GM12878 (cell line): ENCODE measurements around the gene GGCX.

Experiments used
- BHLHE40 ChIP-seq, 2 experiments: fragments of 450-650 bp in 1 of 2; IDR thresholded peaks; 2 replicates each; pipeline ENCODE4 v1.6.1; 2011 to 2017; ENCODE audit warnings: low read depth in 2 of 2, borderline replicate concordance in 1 of 2, improper control_type of control experiment in 1 of 2, low read length in 1 of 2, mild to moderate bottlenecking in 1 of 2
- CHD4 ChIP-seq: fragments of 200-600 bp; sonication (generic); IDR thresholded peaks from 2 replicates; pipeline ENCODE4 v1.6.1; 2016; ENCODE audit warnings: mild to moderate bottlenecking
- IKZF1 ChIP-seq: fragments of 450-650 bp; conservative IDR thresholded peaks from 2 replicates; pipeline ENCODE4 v1.6.1; 2017; ENCODE audit warnings: antibody characterized with exemption, mild to moderate bottlenecking
- IRF4 ChIP-seq: IDR thresholded peaks from 2 replicates; pipeline ENCODE4 v1.6.1; 2011; ENCODE audit warnings: low read depth, low read length
- POLR2AphosphoS5 ChIP-seq: IDR thresholded peaks from 2 replicates; pipeline ENCODE4 v1.6.1; 2011; ENCODE audit warnings: mild to moderate bottlenecking, low read length, inconsistent platforms
- RAD21 ChIP-seq: IDR thresholded peaks from 2 replicates; pipeline ENCODE4 v1.6.1; 2011; ENCODE audit warnings: mild to moderate bottlenecking, low read depth, low read length, moderate library complexity; ENCODE audit not compliant: insufficient read depth
- RAD51 ChIP-seq: fragments of 450-650 bp; IDR thresholded peaks from 2 replicates; pipeline ENCODE4 v1.6.1; 2016; ENCODE audit warnings: moderate library complexity, mild to moderate bottlenecking, inconsistent platforms
- RB1 ChIP-seq: fragments of 450-650 bp; formaldehyde crosslinking; IDR thresholded peaks from 2 replicates; pipeline ENCODE4 v1.6.1; 2017; ENCODE audit warnings: mild to moderate bottlenecking, borderline replicate concordance
- SMAD1 ChIP-seq: fragments of 450-650 bp; IDR thresholded peaks from 2 replicates; pipeline ENCODE4 v1.6.1; 2018; ENCODE audit warnings: mild to moderate bottlenecking, low read depth; ENCODE audit not compliant: partially characterized antibody
- SMC3 ChIP-seq: IDR thresholded peaks from 2 replicates; pipeline ENCODE4 v1.6.1; 2011; ENCODE audit warnings: low read length, improper control_type of control experiment, borderline replicate concordance
- TF ChIP-seq, protein P1 (sequence below), 3 experiments: IDR thresholded peaks in 2 of 3; conservative IDR thresholded peaks in 1 of 3; 2 replicates each; pipeline ENCODE4 v1.5.1; 2011; ENCODE audit warnings: low read depth in 3 of 3, low read length in 3 of 3, mild to moderate bottlenecking in 3 of 3, control low read depth in 2 of 3, moderate library complexity in 2 of 3, inconsistent platforms in 1 of 3, mixed read lengths in 1 of 3; ENCODE audit not compliant: control insufficient read depth in 2 of 3, insufficient read depth in 1 of 3; ENCODE audit errors: extremely low read depth in 1 of 3
- TF ChIP-seq, protein P2 (sequence below): fragments of 450-650 bp; IDR thresholded peaks from 2 replicates; pipeline ENCODE4 v1.6.1; 2017; ENCODE audit warnings: mild to moderate bottlenecking
- TF ChIP-seq, protein P3 (sequence below): fragments of 450-650 bp; IDR thresholded peaks from 2 replicates; pipeline ENCODE4 v1.6.1; 2018; ENCODE audit warnings: mild to moderate bottlenecking, low read depth, moderate library complexity; ENCODE audit not compliant: partially characterized antibody
- TF ChIP-seq, protein P4 (sequence below): IDR thresholded peaks from 2 replicates; pipeline ENCODE4 v1.6.1; 2012; ENCODE audit warnings: low read length, inconsistent platforms

DNA sequence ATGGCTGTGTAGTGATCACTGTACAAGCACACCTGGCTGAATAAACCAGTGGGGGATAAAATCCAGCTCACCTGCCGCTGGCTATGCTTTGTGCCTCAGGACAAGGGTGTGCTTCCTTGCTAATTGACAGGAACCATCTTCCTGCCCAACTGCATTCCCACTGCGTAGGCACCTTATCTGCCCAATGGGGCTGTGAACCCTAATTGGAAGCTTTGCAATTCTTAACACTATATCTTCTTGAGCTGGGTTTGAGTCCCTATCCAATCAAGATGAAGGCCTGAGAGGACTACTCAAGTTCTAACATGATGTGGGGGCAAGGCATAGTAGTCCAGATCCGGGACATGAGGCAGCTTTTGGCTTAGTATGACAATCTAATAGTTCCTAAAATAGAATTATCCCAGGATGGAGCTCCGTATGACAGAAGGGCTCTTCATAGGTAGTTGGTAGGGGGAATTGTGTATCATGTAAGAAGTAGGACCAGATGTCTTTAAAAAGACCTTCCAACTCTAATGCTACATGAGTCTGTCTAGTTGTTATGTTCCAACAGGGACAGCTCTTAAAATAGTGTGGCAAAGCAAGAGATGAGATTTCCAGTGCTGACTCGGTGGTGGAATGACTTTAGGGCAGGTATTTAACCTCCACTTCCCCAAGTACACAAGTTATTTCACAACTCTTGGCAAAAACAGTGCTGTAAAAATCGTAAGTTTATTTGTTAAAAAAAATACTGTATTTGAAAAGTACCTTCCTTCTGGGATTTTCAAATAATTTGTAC lies 43.5 kb upstream of the GGCX start:
- TF ChIP-seq RAD51 (no peak), POLR2AphosphoS5 (no peak), SMC3 (no peak), RB1 (no peak), IRF4 (no peak), IKZF1 (no peak), SMAD1 (no peak), RAD21 (no peak), CHD4 (no peak), BHLHE40 (IDR thresholded peaks at IDR 0.05; ENCODE audit: borderline replicate concordance in 1 of 2, low read depth in 2 of 2, low read length in 1 of 2) (no peak)
- TF ChIP-seq, protein P1, sequence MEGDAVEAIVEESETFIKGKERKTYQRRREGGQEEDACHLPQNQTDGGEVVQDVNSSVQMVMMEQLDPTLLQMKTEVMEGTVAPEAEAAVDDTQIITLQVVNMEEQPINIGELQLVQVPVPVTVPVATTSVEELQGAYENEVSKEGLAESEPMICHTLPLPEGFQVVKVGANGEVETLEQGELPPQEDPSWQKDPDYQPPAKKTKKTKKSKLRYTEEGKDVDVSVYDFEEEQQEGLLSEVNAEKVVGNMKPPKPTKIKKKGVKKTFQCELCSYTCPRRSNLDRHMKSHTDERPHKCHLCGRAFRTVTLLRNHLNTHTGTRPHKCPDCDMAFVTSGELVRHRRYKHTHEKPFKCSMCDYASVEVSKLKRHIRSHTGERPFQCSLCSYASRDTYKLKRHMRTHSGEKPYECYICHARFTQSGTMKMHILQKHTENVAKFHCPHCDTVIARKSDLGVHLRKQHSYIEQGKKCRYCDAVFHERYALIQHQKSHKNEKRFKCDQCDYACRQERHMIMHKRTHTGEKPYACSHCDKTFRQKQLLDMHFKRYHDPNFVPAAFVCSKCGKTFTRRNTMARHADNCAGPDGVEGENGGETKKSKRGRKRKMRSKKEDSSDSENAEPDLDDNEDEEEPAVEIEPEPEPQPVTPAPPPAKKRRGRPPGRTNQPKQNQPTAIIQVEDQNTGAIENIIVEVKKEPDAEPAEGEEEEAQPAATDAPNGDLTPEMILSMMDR (IDR thresholded peaks at IDR 0.05 in 2 of 3, conservative IDR thresholded peaks at IDR 0.05 in 1 of 3; ENCODE audit: control insufficient read depth in 2 of 3, extremely low read depth in 1 of 3, insufficient read depth in 1 of 3, low read depth in 3 of 3, low read length in 3 of 3), result no peak
- TF ChIP-seq, protein P2, sequence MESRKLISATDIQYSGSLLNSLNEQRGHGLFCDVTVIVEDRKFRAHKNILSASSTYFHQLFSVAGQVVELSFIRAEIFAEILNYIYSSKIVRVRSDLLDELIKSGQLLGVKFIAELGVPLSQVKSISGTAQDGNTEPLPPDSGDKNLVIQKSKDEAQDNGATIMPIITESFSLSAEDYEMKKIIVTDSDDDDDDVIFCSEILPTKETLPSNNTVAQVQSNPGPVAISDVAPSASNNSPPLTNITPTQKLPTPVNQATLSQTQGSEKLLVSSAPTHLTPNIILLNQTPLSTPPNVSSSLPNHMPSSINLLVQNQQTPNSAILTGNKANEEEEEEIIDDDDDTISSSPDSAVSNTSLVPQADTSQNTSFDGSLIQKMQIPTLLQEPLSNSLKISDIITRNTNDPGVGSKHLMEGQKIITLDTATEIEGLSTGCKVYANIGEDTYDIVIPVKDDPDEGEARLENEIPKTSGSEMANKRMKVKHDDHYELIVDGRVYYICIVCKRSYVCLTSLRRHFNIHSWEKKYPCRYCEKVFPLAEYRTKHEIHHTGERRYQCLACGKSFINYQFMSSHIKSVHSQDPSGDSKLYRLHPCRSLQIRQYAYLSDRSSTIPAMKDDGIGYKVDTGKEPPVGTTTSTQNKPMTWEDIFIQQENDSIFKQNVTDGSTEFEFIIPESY, result no peak
- TF ChIP-seq, protein P3, sequence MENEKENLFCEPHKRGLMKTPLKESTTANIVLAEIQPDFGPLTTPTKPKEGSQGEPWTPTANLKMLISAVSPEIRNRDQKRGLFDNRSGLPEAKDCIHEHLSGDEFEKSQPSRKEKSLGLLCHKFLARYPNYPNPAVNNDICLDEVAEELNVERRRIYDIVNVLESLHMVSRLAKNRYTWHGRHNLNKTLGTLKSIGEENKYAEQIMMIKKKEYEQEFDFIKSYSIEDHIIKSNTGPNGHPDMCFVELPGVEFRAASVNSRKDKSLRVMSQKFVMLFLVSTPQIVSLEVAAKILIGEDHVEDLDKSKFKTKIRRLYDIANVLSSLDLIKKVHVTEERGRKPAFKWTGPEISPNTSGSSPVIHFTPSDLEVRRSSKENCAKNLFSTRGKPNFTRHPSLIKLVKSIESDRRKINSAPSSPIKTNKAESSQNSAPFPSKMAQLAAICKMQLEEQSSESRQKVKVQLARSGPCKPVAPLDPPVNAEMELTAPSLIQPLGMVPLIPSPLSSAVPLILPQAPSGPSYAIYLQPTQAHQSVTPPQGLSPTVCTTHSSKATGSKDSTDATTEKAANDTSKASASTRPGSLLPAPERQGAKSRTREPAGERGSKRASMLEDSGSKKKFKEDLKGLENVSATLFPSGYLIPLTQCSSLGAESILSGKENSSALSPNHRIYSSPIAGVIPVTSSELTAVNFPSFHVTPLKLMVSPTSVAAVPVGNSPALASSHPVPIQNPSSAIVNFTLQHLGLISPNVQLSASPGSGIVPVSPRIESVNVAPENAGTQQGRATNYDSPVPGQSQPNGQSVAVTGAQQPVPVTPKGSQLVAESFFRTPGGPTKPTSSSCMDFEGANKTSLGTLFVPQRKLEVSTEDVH, result no peak
- TF ChIP-seq, protein P4, sequence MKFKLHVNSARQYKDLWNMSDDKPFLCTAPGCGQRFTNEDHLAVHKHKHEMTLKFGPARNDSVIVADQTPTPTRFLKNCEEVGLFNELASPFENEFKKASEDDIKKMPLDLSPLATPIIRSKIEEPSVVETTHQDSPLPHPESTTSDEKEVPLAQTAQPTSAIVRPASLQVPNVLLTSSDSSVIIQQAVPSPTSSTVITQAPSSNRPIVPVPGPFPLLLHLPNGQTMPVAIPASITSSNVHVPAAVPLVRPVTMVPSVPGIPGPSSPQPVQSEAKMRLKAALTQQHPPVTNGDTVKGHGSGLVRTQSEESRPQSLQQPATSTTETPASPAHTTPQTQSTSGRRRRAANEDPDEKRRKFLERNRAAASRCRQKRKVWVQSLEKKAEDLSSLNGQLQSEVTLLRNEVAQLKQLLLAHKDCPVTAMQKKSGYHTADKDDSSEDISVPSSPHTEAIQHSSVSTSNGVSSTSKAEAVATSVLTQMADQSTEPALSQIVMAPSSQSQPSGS, result no peak
